Fibroblast of mammary gland (primary cell): ENCODE data around the gene GNB1.

Experiments used
- DNase-seq: peaks from one replicate; pipeline ENCODE4 v3.0.0-alpha.2; 2010; ENCODE audit warnings: low read depth
- H3K4me3 ChIP-seq: 2 replicates; pipeline ENCODE4 v1.5.1; 2011; ENCODE audit warnings: low read depth, mild to moderate bottlenecking, low read length, moderate library complexity; ENCODE audit not compliant: control insufficient read depth
- TF ChIP-seq, protein P1 (sequence below): conservative IDR thresholded peaks from 2 replicates; pipeline ENCODE4 v1.5.1; 2011; ENCODE audit warnings: low read depth, low read length, inconsistent platforms; ENCODE audit not compliant: control insufficient read depth, insufficient read depth

The GNB1 gene

DNA sequence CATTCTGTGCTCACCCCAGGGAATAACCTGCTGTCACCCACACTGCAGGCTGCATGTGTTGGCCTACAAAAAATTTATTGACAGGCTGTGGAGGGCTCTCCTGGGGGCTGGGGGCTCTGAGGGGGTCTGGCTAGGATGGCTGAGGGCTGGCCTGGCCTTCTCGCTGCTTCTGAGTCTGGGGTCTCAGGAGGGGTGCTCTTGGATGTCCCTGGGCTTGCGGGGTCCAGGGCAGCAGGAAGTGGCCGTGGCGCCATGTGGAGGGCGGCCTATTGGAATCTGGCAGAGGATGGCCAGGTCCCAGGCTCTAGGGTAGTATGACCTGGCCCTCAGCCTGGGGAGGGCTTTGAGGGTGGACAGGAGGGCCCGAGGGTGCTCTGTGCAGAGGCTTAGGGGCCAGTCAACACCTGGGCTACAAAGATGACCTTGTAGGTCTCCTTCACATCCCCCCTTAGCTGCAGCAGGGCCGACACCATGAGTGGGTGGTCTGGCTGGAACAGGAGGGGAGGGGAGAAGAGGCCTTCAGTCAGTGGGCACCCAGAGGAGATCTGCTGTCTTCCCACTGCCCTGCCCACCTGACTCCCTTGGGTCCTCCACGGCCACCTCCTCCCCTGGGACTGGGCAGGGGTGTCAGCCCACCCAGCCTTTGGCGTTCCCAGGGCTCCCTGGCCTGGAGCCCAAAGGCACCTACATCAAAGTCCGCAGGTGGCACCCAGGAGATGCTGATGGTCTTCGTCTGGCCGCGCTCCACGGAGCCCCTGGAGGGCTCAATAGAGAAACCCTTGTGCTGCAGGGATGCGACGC is 31.2 kb upstream of the GNB1 start:
- no peak for DNase-seq
- TF ChIP-seq, protein P1, sequence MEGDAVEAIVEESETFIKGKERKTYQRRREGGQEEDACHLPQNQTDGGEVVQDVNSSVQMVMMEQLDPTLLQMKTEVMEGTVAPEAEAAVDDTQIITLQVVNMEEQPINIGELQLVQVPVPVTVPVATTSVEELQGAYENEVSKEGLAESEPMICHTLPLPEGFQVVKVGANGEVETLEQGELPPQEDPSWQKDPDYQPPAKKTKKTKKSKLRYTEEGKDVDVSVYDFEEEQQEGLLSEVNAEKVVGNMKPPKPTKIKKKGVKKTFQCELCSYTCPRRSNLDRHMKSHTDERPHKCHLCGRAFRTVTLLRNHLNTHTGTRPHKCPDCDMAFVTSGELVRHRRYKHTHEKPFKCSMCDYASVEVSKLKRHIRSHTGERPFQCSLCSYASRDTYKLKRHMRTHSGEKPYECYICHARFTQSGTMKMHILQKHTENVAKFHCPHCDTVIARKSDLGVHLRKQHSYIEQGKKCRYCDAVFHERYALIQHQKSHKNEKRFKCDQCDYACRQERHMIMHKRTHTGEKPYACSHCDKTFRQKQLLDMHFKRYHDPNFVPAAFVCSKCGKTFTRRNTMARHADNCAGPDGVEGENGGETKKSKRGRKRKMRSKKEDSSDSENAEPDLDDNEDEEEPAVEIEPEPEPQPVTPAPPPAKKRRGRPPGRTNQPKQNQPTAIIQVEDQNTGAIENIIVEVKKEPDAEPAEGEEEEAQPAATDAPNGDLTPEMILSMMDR: no peak
- no peak overlapping the region for H3K4me3 ChIP-seq

DNA sequence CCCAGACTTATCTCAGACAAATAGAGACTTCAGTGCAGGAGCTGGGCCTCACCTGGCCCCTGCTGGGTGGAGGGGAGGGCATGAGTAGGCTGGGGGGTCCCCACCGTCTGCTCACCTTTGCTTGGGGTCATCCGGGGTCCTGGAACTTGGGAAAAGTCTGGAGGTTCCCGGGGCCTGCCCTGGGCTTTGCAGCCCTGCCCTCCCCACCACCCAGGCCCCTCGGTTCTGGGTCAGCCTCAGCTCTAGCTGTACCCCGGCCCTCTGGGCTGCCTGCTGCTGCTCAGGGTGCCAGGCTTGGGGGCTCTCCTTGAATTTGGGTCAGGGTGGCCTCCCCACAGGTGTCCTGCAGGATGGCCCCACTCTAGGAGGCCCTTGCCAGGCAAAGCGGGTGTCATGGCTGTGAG is 30.6 kb upstream of the GNB1 start:
- TF ChIP-seq, protein P1: no peak

DNA sequence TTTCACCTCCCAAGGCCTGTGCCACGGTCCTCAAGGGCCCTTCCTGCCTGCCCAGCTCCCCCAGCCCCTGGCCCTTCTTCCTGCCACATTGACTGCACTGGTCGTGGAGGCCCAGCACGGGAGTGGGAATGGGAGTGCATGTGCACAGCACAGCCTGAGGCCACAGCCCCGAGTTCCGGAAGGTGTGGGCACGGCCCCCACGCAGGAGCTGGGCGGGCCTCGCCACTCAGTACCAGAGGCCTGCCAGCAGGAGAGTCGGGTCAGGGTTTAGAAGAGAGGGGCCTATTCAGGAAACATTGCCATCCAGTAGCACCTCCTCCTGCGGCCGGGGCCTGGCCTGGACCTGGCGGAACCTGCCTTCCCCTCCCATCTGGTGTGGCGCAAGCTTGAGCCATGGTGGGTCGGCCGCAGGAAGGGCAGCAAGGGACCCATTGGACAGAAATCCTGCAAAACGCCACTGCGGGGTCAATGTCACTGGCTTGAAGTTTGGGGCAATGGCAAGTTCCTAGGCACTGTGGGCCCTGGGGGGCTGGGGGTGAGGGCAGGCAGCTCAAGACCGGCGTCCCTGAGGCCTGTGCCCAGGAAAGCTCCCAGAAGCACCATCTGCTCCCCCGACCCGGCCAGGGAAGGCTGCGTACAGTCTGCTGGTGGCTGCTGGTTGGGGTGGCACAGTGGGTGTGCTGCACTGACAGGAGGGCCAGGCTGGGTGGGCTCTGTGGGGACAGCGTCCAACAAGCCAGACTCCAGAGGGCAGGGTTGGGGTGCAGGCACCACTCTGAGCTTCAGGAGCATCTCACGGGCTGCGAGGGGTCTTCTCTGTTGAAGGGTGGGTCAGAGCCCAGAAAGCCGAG is 29.9 kb upstream of the GNB1 start:
- TF ChIP-seq, protein P1: no peak
- DNase-seq: no peak
- H3K4me3 ChIP-seq: no peak overlapping the region

More for the DNA sequence above, 30.6 kb upstream of the GNB1 start:
- no peak overlapping the region for H3K4me3 ChIP-seq
- DNase-seq: no peak

DNA sequence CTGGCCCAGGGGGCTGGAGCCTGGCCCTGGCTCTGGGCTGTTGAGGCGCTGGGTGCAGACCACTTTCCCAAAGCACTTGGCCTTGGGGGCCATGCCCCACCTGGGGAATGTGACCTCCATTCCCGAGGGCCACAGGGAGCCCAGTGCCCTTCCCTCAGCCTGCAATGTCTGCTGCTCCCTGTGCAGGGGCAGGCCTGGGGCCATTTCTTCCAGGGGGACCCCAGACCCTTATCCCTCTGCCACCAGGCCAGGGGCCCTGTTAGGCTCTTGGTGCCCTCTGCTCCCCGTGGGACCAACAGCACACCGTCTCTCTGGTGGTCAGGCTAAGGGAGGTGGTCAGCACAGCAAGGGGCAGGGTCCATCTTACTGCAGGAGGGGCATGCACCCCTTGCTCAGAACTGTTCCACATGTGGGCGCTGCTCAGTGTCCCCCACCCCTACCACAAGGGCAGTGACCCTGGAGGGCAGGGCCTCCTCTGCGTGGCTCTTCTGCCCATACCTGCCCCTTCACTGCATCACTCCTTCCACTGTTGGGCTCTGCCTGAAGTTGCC is 29.2 kb upstream of the GNB1 start:
- TF ChIP-seq, protein P1: no peak
- no peak for DNase-seq
- no peak overlapping the region for H3K4me3 ChIP-seq

DNA sequence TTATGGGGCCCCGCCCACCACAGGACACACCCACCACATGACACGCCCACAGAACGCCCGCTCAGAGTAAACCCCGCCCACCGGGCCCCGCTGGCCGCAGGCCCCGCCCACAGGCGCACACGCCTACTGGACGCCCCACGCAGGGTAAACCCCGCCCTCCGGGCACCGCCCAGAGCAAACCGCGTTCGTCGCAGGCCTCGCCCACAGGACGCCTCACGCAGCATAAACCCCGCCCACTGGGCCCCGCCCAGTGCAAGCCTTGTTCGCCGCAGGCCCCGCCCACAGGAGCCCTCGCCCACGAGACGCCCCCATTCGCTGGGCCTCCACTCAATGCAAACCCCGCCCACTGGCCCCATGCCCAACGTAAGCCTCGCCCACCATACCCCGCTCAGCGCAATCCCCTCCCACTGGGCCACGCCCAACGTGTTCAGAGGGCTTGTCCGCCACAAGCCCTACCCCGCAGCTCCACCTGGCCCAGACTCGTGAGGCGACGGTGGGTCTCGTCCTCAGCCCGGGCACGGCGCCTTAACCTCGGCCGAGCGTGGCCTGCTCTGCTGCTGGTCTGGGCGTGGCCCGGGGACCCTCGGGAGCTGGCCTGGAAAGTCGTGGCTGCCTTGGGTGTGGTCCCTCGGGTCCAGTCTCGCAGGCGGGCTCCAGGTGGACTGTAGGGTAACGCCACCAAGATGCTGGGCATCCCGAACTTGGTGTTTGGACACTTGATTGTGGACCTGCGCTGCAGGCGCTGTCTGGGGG is 28.6 kb upstream of the GNB1 start:
- TF ChIP-seq, protein P1: no peak
- peak; percentile 95 for DNase-seq
- H3K4me3 ChIP-seq: peak overlapping the region; percentile 16

DNA sequence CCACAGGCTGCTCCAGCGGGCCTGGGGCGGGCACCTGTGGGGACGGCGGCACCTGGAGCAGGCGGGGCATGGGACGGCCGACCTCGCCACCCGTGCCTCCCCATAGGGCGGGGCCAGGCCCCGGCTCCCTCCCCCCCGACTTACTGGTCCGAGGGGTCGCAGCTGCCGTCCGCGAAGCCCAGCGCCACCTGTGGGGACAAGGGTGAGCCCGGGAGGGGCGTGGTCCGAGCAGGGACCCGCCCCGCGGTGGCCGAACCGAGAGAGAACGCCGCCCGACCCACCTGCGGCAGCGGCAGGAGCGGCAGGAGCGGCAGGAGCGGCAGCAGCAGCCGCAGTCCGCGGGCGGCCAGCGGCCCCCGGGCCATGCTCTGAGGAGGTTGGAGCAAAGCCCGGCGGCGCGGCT is 28.0 kb upstream of the GNB1 start, which contains the start of gene TMEM52:
Gene TMEM52 (minus strand): TSS at position 379 of the 403 bp plus-strand sequence. CDS start 14 bp downstream, at position 365.
- DNase-seq: no peak
- H3K4me3 ChIP-seq: peak within 1 kb of the TSS; percentile 30
- TF ChIP-seq, protein P1: no peak
